GM21390 (cell line): ENCODE measurements around the gene SLC10A7.

ENCODE experiments used
- ATAC-seq: cut with Tn5 transposase; IDR thresholded peaks from one replicate; pipeline ENCODE4 v1.9.1; 2021; ENCODE audit not compliant: unreplicated experiment

SLC10A7 gene

DNA sequence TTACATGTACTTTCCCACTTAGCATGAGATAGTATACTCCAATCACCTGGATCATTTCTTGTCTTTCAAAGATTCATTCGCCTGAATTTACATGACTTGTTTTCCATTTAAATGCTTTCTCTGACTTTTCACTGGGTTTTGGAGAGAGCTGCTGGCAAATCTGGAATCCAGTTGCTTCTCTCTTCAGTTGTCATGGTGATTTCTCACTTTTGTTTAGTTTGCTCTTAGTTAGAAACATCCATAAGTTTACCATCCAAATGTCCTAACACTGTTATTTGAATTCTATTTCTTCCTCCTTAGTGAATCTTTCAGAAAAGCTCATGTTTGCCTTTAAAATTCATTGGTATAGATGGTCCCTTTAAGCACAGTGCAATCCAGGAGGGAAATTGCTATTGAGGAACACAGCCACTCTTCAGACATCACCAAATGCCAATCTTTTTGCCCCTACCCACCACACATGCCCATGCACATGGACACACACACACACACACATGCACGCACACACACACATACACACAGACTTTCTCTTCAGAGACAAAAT is 255.7 kb downstream of the SLC10A7 start:
- no peak for ATAC-seq

DNA sequence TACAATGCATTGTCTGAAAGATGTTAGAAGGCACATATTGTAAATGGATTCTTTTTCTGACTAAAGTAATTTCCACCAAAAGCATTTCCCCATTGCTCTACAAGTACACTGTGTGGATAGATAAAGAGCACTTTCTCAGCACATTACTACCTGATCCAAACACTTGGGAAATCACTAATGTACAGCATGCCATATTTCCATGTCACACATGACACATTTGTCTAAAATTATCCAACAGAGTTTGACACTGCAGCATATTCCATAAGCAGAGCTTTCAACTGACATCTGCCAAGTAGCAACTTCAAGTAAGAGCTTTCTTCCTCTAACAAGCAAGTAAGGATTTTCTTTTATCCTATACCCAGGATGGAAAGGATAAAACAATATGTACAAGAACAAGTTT is 257.9 kb downstream of the SLC10A7 start:
- ATAC-seq: no peak

DNA sequence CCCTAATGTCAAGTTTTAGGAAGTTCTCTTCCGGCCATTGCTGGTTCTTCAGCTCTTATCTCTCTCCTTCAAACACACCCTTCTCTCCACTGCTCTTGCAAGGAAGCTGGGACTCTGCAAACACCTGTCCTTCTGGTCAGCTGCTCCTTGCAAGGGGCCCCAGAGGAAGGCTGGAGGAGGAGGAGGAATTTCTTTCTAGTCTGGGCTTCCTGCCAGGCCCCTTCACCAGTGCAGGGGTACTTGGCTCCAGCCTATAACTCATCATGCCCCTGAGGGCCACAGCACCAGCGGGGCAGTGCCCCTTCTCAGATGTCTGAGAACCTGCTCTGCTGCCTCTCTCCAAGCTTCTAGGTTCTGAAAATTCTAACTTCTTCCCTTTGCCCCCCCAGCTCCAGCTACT is 260.7 kb downstream of the SLC10A7 start:
- ATAC-seq: no peak

DNA sequence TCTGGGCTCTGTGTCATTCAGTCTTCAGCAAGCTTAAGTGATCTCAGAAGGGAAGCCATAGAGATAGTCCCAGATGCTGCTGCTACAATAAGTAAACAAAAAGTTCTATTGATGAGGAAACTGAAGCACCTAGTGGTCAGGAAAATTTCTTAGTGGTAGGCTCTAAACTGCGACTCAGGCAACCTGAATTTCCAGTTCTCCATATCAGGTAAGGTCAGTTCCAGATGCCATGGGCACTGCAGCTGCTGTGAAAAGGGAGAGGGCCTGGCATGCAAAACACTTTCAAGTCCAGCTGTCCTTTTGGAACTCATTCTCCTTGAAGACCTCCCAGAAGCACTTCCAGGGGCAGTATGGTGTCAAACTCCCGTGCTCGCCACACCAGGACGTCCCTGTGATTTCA is 261.2 kb downstream of the SLC10A7 start:
- ATAC-seq: no peak

DNA sequence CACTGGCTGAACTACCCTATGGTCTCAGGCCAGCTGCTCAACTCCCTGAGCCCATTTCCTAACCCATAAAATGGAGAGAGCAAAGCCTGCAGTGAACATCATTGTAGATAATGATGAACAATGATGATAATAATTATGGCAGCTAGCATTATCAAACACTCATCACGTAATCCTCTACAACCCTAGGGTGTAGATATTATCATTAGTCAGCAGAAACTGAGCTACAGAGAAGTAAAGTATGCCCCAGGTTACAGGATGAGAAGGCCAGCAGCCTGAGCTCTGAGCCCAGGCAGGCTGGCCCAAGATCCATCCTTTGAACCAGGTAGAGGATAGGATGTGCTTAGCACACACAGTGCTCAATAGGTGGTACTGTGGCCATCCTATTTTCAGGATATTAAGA is 264.2 kb downstream of the SLC10A7 start:
- no peak for ATAC-seq

DNA sequence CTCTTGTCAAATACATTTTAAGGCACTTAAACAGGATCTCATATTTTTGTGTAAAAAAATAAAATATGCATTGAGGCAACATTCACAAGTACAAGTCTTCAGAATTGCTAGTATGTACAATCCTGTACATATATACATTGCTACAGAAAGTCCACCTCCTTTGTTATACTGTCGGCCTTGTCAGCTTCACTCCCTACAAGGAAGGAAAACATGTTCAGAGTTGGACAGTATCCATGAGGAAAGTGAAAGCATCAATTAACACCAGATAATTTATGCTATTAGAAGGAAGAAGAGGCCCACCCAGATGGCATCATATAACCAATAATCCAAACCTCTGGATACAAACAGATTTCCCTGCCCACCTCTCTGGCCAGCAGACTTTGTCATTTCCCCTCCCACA is 265.4 kb downstream of the SLC10A7 start:
- no peak for ATAC-seq

DNA sequence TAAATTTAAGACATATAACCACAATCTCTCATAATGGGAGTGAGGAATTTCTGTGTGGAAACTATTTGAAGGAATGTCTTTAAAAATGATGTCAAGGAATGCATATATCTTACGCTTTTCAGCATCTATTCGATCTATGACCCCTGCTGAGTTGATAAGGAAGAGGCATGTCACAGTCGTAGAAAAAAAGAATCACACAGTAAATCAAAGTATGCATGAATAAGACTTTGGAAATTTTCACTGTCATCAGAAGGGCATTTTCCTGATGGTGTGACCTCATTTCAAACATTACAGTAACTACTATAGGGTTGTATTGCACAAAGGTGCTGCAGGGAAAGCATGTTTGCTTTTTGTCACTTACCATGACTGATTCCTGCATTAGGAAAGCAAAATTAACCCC is 265.9 kb downstream of the SLC10A7 start:
- no peak for ATAC-seq

DNA sequence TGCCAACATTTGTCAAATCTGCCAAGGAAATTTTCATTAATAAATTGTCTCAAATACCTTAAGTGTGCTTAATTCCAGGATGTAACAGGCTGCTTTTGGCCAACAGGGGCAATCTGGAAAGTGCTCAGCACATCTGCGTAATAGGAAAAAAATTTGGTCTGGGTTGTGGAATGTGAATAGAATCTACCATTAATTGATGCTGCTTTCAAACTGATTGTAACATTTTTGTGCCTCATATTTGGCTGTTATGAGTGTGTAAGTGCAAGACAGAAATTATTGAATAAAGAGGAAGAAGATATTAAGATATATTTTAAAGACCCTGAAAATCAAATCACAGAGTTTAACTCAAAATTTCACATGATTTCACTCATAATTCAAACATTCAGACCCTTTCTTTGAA is 266.3 kb downstream of the SLC10A7 start:
- ATAC-seq: no peak

DNA sequence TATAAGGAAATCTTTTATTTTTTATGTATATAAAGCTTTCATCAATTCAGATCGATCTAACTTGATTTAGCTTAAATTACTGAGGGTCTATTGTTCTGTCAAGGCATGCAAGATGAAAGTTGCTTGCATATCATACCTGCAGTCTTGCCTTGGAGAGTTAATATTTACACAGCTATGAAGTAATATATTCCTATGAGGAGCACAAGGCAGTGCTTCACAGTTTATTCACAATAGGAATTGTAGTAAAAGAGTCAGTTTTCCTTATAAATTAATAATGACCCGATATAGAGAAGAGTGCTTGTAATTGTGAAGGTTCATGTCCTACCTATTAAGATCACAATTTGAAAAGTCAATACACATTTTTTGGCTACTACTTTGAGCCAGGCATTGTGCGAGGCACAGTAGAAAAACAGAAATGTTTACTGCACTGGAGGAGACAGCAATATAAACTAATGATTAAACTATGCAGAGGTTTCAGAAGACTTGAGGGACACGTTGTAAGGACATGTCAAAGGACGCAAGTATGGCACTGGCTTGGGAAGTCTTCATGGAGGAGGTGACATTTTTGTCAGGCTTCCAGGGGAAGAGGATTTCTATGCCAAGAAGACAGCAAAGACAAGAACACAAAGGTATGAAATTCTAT is 268.6 kb downstream of the SLC10A7 start:
- no peak for ATAC-seq

DNA sequence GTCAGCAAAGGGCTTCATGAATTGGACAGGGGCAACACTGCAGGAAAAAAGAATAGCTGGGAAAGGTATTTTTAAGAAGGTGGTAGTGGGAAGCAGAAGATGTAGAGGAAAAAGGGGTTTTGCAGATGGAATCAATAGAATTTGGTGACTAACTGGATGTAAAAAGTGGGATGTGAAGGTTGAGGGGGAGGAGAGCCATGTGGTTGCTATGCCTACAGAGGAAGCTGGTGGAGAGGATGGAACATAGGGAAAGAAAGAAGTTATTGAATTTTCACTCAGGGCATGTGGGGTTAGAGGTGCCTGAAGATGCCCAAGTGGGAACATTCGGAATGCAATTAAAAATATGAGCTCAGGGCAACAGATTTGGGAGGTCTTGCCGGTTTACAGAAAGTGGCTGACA is 274.4 kb downstream of the SLC10A7 start:
- no peak for ATAC-seq

DNA sequence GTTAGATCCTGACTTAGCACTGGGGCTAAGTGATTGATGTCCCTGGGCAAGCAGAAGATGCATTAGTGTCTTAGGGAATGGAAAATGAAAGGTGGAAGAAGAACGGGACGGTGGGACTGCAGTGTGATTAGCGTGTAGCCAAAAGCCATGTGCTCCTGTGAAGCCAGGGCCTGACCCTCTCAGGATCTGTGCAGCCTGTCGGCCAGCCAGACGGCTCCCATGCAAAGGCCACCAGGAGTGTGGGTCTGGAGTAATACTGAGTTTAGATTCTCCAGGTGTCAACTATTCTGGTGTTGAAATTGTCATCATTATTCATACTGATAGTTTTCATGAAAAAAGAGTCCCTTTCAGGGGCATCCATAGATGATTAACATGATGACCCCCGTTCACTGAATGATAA is 275.4 kb downstream of the SLC10A7 start:
- ATAC-seq: no peak

DNA sequence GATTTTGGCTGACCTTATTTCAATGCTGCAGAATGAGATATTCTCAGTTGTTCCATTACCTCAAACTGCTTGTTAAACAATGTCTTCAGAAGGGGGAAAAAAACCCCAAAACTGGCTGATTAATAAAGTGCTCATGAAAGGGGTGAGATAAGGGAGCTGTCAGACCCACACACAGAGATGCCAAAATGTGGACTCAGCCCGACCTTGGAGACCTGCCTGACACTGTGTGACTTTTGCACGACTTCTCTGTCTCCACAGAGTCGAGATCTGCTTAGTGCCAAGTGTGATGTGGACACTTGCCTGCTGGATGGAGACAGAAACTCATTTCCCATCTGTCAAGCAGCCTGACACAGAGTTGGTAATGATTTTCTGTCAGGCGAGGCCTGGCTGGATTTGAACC is 275.9 kb downstream of the SLC10A7 start:
- ATAC-seq: no peak

DNA sequence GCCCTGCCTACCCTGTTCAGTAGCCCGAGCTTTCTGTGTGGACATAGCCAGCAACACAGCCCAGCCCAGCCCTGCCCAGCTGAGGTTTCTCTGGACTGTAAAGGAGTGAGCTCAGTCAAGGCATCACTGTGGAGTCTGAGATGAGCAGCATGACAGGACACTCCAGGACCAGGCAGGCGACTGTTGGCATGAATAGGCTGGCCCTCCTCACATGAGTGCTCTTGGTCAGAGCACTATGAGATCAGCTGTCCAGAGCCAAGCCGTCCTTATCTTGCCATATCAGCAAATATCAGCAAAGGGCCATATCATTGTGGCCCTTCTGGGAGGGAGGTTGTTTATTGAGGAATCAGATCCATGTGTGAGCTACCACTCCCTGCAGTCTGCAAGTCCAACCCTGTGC is 276.5 kb downstream of the SLC10A7 start:
- ATAC-seq: no peak

DNA sequence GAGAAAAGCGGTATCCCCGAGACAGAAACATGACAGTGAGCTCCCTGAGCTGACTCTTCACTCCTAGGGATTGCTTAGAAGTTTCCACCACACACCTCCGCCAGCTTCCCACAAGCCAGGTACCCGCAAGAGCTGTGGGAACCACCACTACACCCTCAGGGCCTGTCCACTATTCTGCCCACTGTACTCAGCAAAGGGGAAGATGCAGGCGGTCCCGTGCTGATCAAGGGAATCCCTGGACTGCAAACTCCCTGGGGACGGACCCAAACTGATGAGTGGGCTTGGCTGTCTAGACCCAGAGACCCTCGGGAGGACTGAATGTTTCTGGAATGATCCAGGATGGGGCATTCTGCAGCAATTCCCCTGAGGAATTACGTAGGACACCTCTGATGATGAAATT is 277.2 kb downstream of the SLC10A7 start:
- no peak for ATAC-seq

DNA sequence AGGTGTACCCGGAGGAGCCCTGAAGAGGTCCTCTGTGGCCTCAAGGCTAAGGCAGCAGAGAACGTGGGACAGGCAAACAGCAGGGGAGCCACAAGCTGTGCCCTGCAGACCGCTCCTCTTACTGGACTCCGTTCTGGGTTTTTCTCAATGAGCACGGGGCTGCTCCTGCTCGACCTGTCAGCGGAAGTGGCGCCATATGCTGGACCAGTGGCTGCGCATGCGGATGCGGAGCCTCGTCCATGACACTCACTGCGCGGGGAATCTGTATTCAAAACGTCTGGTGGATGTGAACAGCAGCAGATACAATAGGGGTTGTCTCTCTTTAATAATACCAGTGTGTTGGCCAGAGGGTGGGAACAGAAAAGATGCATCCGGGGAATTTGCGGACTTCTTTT is 277.9 kb downstream of the SLC10A7 start:
- ATAC-seq: no peak

DNA sequence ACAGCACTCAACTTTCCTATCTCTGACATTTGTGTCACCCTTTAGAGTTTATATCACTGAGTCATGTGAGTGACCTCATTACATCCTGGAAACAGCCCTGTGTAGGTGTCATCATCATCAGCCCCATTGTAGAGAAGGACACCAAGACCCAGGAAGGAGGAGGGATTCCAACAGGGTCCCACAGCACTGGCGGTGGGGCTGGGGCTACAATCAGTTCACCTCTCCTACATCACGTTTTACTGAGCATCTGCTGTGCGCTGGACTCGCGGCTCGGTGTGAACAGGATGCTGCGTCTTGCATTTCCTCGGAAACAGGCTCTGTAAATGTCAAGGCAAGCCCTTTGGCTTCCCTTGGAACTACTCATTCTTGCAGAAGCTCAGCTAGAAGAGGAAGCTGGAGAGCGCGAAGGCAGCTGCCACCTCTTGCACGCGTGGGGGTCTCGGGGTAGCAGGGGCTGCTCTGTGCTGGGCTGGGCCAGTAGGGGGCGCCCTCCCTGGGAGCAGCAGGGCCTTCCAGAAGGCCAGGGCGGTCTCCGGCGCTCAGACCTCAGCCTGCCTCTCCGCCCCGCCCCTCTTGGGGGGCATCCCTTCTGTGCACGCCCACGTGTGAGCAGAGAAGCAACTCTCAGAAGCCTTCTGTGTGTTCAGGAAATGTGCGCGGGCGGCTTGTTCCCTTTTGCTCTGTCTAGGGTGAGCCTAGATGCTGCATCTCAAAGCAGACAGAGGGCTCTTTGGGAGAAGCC is 278.4 kb downstream of the SLC10A7 start:
- ATAC-seq: peak; percentile 70

DNA sequence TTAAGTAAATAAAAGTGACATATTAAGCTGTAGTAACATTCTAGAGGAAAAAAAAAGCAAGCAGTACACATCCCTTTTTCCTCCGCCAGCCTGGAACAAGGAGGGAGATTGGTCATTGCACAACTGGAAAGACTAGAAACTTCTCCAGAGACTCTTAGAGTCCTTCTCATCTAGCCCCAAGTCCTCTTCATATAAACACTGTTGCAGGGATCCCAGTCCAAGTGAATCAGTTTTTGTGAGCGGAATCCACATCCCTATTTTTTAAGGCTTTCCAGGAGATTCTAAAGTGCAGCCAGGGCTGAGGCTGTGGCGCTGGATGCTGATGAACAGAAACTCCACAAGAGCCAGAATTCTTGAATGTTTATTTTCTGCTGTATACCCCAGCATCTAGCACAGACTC is 283.6 kb downstream of the SLC10A7 start:
- ATAC-seq: no peak

DNA sequence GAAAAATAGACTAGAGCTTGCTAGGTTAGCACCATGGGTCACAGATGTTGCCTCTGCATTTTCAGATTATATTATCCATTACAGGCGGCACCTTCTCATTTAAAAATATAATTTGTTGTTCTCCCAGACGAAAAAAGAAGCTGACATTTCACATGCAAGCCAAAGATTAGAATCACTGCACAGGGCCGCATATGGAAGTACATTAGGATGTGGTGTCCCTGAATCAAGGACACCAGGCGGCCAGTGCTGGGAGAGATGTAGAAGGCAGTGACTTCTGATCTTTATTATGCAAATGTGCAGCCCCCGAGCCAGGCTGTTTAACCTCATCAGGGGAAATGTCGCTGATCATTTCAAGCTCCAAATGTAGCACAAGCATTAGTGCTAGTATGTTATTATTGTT is 284.6 kb downstream of the SLC10A7 start:
- ATAC-seq: no peak

DNA sequence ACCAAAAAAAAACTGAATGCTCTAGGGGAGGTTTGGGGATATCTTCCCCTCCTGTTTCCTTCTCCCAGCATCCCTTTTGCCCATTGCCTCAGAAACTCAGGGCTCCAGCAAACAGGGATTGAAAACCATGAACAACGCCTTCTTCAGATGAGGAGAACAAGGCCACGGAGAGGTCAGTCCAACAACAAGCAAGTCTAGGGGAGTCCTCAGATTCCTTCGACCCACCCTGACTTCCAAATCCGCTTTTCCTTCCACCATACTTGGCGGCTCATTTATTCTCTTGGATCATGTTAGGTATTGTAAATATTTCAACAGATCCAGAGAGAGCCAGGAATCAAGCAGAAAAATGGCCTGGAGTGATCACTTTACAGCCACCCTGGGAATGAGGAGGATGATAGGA is 285.5 kb downstream of the SLC10A7 start:
- ATAC-seq: no peak

DNA sequence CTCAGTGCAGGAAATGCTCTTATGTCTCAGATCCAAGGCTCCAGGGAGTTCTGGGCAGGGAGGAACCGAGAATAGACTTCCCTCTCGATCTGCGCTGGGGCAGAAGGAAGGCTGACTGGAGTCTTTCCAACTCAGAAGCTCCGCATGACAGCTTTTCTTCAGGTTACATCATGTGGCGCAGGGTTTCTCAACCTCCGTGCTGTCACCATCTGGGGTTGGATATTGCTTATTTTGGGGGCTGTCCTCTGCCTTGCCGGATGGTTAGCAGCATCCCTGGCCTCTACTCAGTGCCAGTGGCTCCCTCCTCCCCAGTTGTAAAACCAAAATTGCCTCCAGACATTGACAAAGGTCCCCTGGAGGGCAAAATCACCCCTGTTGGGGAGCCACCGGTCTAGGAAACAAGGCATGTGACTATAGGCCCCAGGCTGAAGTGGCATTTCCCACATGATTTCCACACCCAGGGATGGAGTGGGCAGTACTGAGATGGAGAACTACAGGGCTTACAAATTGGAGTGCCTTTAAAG is 286.0 kb downstream of the SLC10A7 start:
- ATAC-seq: no peak

DNA sequence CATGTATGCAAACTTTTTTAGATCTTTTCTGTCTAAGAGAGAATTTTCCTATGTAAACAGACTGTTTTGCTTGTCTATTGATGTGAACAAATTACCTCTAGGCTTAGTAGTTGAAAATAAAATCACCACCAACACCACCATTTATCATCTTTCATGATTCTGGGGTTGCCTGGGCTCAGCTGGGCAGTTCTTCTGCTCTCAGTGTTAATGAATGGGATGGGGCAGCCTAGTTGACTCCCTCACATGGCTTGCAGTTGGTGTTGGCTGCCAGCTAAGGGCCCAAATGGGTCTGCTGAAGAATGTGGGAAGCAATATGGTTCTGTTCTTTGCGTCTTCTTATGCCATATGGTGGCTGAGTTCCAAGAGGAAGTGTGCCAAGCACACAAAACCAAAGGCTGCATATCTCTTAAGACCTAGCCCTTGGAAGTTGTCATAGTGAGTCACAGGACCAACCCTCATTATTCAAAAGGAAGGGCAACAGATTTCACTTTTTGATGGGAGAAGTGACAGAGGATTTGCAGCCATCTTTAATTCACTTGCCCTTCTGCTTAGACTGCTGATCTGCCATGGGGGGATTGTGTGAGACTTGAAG is 289.5 kb downstream of the SLC10A7 start:
- no peak for ATAC-seq

DNA sequence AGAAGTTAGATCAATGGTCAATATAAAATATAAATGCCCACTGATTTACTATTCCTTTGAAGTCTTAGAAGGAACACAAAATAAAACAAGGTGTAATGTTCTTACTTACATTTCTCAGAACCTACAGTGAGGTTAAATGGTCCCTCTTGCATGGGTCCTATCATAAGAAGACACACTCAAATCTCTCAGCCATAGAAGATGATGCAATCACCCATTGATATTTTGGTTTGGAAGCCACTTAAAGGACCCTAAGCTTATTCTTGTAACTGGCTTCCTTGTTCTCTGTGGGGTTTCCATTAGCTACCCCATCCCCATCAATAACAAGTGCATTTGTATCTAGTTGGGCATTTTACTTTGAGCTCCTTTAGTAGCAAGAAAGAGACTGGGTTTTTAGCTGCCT is 292.3 kb downstream of the SLC10A7 start:
- ATAC-seq: no peak
